ELR (cell line): ENCODE measurements around the gene TUT7.
"Not testable (repeated sequence)": the region's sequence is repeated elsewhere in the genome, so short reads cannot be mapped to it uniquely, and the experiment has no call there.

Experiments used
- DNase-seq: peaks from one replicate; pipeline ENCODE4 v3.0.0-alpha.2; 2015; ENCODE audit warnings: low read depth

The TUT7 gene

DNA sequence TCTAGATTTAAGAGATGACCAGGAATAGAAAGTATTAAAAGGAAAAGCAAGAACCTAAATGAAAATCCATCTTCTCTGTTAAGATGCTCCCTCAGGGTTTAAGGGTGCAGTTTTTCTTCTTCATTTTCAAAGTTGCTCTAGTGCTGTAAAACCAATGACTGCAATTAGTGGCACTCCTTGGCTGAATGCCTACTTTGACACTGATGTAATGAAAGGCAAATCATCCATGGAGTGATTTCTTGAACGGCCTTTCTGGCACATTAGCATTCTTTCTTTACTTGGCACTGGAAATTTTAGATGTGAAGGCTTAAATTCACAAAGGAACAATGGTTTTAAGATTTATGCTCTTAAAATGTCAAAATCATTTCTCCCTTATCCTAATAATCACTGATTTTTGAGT is 52.5 kb downstream of the TUT7 start:
- no peak for DNase-seq

- no peak for DNase-seq
Observed at GRCh38 chr9:86300701-86301100, 53.5 kb downstream of the TUT7 start.

- DNase-seq = no peak
Observed at GRCh38 chr9:86298873-86299272, 55.3 kb downstream of the TUT7 start.

GRCh38 chr9:86290341-86290740 is 63.9 kb downstream of the TUT7 start:
- DNase-seq = not testable (repeated sequence)

GRCh38 chr9:86288499-86289198 is 65.6 kb downstream of the TUT7 start:
- DNase-seq = no peak

- DNase-seq = peak; percentile 68
Observed at GRCh38 chr9:86287013-86287412, 67.2 kb downstream of the TUT7 start.

DNA sequence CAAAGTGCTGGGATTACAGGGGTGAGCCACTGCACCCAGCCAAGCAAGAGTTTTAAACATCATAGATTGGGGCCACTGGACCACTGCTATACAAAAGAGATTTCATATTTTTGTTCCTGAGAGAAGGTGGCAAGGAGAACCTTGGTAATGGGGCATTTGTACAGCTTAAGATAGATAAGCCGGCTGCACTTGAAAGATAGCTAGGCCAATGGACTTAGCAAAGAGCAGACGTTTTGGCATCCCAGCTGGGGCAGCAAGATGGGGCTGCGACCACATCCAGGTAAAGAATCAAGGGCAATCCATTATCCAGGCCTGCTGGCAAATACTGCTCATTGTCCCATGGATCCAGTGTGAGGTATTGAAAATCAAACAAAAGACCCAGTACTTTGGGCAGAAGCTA is 67.9 kb downstream of the TUT7 start:
- no peak for DNase-seq

GRCh38 chr9:86285261-86285660 is 68.9 kb downstream of the TUT7 start:
- no peak for DNase-seq

GRCh38 chr9:86282979-86283535 is 71.2 kb downstream of the TUT7 start:
- DNase-seq = peak; percentile 88

- DNase-seq = peak; percentile 95
Observed at GRCh38 chr9:86282077-86282978, 71.9 kb downstream of the TUT7 start, which contains the start of gene ISCA1. Gene ISCA1, minus strand, starts transcription at chr9:86282538. Its CDS starts 80 bp downstream, at chr9:86282458.

GRCh38 chr9:86281593-86282076 is 72.6 kb downstream of the TUT7 start:
- peak; percentile 51 for DNase-seq

- DNase-seq = no peak
Observed at GRCh38 chr9:86280580-86280979, 73.6 kb downstream of the TUT7 start.

DNA sequence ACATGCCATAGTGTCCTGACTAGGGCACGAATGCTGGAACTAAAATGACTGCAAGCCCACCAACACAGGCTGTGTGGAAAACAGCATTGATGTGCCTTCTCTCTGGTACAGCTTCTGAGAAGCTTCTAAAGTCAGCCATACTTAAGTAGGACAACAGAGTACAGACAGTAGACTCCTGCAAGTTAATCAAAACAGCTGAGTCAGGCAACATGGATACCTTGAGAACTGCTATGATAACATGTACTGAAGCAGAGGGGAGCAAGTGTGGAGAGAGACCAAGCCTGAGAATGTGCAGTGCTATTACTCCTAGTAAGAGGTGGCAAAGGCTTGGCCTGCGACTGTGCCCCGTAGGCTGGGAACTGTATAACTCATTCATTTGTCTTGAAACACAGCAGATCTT is 74.4 kb downstream of the TUT7 start:
- no peak for DNase-seq

- DNase-seq = no peak
Observed at GRCh38 chr9:86277072-86277471, 77.1 kb downstream of the TUT7 start.

- peak; percentile 24 for DNase-seq
Observed at GRCh38 chr9:86275962-86276361, 78.2 kb downstream of the TUT7 start.

- no peak for DNase-seq
Observed at GRCh38 chr9:86274821-86275643, 79.2 kb downstream of the TUT7 start.

DNA sequence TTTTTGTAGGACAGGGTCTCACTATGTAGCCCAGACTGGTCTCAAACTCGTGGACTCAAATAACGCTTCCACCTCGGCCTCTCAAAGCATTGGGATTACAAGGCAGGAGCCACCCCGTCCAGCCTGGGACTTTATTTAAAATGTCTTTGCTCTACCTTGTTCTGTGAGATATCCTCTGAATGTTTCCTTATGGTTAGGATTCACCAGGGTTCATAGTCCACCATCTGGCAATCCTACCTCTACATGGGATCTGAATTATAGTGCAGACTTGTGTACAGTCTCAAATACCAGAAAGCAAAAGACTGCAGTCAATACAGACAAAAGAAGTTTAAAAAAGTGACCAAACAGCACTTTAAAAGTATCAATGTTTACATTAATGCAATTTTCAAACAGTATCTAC is 82.0 kb downstream of the TUT7 start:
- no peak for DNase-seq

DNA sequence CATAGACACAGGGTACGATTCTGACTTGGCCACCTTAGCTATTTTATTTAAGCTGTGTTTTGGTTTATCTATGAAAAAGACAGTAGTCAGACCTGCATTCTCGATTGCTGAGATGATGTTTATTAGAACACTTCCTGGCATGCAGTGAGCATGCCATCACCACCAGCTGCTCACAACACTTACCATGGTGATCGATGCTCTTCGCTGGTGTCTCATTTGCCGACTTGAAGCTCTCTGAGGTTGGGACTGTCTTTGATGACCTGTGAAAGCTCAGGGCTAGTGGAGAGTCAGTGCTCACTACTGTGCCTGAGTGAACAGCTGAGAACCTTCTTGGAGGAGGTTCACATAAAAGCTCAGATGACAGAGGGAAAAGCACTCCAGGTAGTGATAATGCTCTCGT is 90.3 kb downstream of the TUT7 start:
- DNase-seq = no peak

- no peak for DNase-seq
Observed at GRCh38 chr9:86262492-86262891, 91.7 kb downstream of the TUT7 start.

GRCh38 chr9:86259557-86259956 is 94.7 kb downstream of the TUT7 start, which contains the start of gene C9orf153:
Gene C9orf153, minus strand, starts transcription at chr9:86259657. Its CDS starts 30,054 bp downstream, at chr9:86229603.
- DNase-seq = no peak

DNA sequence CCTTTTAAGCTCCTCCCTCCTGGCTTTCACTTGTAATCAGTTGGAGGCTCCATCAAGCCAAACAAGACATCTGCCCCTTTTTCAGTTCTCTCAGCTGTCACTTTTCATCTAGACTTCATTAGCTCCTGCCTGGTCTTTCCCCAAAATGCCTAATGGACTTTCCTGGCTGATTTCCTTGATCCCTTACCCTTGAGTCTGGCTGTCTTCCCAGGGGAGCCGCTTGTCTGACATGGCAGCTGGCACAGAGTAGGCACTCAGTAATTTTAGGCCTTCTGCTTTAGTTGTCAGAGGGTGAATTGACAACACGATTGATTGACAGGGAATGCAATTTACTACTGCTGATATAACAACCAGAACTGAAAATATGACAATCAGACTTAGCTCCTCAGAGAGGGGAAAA is 96.8 kb downstream of the TUT7 start:
- DNase-seq = no peak

DNA sequence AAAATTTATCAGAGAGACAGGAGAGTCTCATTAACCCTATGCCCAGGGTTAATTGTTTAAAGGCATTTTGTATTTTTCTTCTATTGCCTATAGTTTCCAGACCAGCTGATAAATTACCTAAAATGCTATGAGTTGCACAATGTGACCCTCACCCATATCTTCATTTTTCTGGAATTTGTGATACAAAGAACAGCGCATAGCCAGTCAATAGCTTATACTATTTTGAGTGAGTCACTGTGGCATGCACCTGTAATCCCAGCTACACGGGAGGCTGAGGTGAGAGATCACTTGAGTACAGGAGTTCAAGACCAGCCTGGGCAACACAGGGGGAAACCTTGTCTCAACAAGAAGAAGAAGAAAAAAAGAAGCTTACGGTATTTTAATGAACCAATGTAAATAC is 97.6 kb downstream of the TUT7 start:
- DNase-seq = no peak
